ELF-1 (cell line): Measurements from ENCODE around the gene ASIC2.

Experiments
- DNase-seq: peaks from one replicate; pipeline ENCODE4 v3.0.0-alpha.2; 2016; ENCODE audit warnings: low read depth, low spot score

Gene ASIC2

DNA sequence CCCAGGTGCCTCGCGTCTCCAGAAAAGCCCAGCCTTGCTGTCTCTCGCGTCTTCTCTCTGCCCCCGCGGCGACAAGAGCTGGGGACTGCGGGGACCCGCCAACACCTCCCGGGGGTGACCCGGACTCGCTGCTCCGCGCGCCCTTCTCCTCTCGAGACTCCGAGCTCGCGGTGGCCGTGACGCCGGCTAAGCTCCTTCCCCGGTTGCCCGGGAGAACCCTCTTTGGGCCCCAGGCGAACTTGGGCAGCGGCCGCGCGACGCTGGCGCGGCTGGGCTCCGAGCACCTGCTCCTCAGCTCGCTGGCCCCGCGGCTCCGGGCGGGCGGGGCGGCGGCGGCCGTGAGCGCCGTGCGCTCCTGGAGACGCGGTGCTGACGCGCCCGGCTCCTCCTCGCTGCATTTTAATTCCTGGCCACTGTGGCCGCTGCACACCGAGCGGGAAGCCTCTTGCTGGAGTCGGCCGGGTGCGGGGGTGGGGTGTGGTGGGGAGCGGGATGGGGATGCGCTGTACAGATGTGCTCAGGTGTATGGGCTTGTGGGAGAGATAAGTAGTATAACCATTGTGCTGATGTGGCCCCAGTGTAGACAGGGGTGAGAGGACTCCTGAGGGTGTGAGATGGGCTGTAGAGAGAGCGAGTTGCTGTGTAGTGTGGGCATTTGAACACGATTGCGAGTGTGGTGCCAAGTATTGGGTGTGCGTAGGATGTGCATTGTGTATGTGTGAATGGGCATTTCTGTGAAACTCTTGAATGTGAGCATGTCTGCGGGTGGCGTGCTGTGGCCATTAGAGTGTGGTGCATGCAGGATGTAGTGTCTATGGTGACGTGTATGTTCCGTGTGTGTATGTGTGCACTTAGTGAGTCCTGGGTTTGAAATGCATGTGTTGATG is at the start of gene ASIC2:
Gene ASIC2, minus strand, starts transcription at position 315 of the 887 bp plus-strand sequence.
- DNase-seq, result peak; percentile 71

DNA sequence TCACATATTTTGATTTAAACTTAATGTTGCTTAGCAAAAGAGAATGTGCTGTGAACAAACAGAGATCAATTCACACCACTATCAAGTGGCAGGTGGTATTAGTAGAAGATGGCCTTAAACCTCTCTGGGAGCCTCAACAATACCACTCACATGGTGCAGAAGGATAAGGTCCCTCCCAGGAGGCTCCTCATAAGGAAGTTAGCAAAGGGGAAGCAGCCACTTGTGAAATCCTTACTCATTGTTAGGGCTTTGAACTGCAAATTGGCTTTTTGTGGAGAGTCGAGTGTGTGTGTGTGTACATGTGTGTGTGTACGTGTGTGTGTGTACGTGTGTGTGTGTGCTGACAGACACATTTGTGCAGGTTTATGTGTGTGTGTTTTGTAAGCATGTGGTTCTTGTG is 48.9 kb upstream of the ASIC2 start:
- DNase-seq, result no peak

DNA sequence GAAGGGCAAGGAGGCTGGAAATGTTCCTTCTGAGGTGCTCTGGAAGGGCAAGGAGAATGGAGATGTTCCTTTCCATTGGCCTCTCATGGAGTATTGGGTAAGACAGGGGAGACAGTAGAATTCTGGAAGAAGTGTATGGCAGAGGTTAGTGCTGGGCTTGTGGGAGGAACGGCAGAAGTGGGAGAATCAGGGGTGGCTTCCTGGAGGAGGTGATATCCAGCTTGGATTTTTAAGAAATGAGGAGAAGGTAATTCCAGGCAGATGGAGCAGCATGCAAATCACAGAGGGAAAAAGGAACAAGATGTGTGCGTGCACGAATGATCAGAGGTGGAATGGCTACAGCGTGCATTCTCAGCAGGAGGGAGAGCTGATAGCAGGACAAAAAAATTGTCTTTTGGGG is 45.1 kb upstream of the ASIC2 start:
- DNase-seq, result no peak

DNA sequence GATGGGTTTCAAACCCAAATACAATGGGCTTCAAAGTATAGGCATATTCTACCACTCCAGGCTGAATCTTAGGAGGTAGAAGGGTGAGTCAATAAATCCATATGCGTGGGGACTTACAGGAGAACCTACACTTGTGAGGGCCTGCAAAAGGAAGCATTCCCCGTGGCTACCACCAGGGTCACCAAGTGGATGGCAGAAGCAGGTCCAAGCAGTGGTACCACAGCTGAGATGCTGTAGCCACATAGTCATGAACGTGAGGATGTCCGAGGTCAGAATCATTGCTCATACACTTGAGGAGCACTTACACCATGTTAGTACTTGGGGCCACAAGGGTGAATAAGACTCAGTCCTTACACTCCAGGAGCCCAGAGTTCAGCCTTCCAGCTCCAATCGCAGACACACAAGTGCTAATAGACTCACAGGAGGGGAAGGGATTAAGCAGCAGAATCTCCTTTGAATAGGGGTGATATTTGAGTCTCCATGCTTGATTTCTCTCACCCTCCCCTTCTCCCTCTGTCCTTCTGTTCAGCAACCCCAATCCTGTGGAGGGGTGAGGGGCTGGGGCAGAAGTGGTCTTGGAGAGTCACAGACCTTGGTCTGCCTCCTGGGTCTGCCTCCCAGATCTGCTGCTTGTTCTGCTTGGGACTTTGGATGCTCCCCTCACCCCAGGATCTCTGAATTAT is 42.5 kb upstream of the ASIC2 start:
- DNase-seq, result no peak

DNA sequence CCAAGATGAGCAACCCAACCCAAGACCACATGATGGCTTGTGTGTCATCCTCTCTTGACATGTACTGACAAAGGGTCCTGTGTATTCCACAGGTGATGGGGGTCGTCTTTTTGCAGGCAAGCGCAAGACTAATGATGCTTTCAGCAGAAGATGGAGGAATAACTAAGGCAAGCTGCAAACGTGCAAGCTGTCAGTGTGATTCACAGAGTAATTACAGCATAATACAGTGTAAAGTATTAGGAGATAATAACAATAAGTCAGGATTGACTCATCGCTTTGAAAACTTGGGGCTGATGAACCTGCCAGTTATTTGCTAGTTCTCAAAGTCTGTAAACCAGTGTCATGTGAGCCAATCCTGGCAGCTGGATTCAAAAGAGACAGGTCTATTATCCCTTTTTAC is 41.6 kb upstream of the ASIC2 start:
- no peak for DNase-seq

DNA sequence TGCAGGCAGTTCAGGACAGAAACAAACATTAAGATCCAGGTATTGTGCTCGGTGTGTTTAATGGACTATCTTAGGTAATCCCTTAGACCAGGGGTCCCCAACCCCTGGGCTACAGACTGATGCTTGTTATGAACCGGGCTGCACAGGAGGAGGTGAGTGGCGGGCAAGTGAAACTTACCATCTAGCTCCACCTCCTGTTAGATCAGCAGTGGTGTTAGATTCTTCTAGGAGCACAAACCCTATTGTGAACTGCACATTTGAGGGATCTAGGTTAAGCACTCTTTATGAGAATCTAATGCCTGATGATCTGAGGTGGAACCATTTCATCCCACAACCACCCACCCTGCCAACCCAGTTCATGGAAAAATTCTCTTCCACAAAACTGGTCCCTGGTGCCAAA is 37.8 kb upstream of the ASIC2 start:
- DNase-seq, result no peak

DNA sequence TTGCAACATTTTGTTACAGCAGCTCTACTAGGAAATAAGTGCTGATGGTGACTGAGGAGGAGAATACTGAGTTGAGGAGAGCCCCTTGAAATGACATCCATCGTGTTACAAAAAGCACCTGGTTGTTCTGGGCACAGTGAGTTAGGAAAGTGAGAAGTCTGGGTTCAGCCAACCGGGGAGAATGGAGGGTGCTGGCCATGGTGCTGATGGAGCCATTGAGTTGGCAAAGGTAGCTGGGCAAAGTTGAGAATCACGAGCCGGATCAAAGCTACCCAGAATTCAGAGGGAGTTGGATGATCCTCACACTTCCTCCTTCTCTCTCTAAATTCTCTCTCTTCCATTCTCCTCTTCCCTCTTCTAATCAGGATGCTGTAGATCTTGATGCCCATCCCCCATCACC is 35.0 kb upstream of the ASIC2 start:
- peak; percentile 37 for DNase-seq

DNA sequence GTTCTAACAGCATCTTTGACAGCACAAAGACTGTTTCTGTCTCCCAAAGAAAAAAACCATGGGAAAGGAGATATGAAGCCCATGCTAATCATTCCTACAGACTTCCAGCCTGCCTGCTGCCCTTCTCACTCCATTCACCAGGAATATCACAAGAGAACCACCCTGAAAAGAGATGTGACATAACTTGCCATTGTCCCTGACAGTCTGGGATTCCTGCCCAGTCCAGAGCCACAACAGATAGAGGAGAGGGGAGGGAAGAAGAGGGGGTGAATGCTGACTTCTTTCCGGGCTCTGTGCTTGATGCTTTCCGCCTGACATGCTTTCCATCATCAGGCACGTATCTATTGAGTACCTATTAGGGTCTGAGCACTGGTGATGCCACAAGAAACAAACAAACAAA is 31.6 kb upstream of the ASIC2 start:
- DNase-seq, result no peak

DNA sequence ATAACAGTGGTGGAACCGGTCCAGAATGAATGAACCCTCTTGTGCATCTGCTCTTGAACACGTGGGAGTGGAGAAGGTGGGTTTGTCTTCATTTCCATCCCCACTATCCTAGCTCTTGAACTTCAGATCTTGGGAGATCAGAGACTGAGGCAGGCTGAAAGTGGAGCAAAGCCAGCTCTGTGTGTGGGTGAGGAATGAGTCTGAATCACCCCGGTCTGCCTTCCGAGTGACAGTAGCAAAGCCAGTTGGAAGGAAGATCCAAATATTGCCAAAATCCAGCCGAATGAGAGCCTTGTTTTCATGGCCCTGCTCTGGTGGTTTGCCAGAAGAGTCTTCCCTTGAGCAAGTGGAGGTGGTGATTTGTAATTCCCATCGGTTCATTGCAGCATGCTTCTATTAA is 29.0 kb upstream of the ASIC2 start:
- no peak for DNase-seq

DNA sequence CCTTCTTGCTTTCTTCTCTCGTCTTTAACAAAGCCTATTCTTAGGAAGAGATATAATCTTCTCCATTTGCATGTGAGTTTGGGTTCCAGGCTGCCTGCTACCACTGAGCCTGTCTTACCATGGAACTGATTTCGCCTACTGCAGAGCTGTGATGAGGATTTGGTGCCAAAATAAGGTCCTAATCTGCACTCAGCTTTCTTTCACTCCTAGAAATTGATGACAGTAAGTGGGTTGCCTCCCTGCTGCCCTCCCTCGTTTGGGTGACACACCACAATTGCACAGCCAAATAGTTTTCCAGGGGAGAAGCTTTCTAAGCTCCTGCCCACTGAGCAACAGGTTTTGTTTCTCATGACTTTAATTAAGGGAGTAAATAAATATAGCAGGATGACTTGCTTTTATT is 25.1 kb upstream of the ASIC2 start:
- no peak for DNase-seq

DNA sequence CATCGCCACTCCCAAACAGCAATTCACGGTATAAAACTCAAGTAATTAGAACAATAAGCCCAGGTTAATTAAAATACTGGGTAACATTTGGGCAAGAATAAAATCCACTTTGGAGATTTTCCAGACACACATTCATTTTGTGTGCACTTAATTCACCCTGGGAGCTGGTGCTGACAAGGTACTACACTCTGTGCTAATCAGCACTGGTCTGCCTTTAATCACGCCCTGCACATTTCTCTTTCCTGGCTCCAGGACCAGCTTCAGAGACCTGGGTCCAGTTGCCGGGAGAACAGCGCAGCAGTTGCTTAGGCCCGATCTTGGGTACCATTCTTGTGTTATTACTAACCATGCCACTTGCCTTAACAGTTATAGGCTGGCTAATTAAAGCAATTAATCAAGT is 23.7 kb upstream of the ASIC2 start:
- DNase-seq, result no peak

DNA sequence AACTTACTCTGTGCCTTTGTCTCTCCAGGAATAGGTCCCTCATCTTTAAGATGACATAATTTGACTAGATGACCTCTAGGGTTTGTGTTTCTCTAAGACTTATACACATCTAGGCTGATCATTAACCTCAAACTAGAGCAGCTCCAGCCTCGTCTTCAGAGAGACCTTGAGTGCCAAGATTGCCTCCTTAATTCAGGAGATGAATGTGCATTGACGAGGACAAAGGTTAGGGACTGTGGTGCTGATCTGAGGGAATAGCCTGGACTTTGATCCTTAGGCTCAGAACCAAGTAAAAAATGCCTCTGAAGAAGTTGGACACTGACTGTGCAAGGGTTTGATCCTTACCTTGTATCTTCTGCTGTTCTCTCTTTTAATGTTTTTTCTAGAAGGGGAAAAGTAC is 17.2 kb upstream of the ASIC2 start:
- no peak for DNase-seq

DNA sequence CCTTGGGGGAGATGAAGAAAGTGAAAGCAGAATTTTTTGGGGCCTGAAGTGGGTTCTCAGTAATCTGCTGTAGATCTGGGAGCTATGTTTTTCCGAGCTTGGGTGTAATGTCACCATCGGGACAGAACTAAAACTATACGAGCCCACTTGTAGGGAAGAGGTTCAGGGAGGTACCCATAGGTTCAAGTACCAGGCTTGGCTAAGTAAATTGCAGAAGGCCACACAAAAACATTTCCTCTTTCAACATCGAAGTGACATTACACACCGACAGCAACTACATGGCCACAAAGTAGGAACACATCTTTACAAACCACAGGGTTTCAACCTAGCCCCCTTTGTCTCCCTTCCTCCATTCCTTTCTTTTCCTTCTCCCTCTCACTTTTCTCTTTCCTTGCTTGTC is 10.2 kb upstream of the ASIC2 start:
- DNase-seq, result no peak

DNA sequence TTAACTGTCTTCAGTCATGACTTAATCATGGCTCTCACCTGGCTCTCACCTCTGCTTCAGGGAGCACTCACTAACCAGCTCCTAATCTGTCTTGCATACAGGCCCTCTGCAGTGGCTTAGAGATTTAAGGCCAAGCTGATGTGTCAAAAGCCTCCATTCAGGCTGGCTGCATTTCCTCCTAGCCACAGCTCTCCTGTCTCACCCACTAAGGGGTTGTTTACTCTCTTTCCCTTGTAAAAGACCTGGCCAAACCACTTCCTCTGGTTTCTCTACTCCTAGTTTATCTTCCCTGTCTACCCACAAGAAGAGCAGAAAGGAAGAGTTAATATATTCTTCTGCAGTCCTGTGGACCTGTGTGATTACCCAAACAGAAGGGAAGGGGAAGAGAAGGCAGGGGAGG is 9.3 kb upstream of the ASIC2 start:
- no peak for DNase-seq

DNA sequence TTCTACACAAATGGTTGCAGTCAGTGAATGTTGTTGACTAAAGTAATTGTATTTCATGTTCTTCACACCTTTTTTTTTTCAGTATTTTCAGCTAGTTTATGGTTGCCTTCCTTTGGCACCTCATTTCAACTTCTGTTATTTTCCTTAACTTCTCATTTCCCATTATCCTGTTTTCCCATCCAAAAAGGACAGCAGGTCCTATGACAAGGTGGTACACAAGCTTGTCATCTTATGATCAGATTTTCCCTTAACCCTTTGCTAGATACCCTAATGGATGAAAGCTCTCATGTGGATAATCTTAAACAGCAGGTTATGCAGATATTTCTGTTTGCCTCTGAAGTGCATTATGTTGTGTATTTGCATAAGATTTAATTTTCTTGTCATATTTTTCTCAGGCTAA is 7.1 kb upstream of the ASIC2 start:
- DNase-seq, result no peak

DNA sequence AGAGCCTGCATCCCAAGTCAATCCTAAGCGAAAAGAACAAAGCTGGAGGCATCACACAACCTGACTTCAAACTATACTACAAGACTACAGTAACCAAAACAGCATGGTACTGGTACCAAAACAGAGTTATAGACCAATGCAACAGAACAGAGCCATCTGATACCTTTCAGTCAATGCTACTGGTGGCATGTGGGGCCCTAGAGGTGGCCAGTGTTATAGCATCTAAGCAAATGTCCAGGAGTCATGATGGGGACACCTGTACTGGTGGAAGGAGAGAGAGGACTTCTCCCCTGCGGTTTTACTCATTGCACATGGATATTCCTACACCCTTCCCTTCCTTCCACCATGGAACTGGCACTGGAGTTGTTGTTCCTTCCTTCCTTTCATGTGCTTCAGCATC is 6.0 kb upstream of the ASIC2 start:
- no peak for DNase-seq

DNA sequence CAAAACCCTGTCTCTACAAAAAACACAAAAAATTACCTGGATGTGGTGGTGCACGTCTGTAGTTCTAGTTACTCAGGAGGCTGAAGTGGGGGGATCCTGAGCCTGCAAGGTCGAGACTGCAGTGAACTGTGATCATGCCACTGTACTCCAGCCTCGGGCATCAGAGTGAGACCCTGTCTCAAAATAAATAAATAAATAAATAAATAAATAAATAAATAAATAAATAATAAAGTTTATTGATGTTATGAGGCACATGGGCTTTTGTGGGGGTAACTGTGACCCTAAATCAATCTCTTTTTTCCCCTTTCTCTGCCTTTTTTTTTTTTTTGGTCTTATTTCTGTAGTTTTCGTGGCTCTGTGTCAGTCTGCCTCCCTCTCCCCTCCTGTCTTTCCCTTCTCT is 4.5 kb upstream of the ASIC2 start:
- no peak for DNase-seq

DNA sequence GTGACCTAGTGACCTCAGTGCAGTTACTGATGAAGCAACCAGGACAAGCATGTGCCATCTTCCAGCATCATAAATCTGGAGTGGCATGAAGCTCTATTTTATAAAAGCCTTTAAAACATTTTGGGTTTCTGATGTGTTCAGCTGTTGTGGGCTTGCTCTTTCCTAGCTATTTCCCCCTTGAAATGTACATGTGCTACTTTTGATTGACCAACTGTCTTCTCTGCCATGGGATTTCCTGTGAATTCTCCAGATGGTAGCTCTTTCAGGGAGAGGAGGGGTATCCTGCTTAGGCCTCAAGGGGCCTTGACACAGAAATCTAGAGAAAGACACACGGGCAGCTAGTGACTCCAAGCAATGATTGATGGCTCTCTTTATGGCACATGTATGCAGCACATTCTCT is 1.9 kb upstream of the ASIC2 start:
- no peak for DNase-seq

DNA sequence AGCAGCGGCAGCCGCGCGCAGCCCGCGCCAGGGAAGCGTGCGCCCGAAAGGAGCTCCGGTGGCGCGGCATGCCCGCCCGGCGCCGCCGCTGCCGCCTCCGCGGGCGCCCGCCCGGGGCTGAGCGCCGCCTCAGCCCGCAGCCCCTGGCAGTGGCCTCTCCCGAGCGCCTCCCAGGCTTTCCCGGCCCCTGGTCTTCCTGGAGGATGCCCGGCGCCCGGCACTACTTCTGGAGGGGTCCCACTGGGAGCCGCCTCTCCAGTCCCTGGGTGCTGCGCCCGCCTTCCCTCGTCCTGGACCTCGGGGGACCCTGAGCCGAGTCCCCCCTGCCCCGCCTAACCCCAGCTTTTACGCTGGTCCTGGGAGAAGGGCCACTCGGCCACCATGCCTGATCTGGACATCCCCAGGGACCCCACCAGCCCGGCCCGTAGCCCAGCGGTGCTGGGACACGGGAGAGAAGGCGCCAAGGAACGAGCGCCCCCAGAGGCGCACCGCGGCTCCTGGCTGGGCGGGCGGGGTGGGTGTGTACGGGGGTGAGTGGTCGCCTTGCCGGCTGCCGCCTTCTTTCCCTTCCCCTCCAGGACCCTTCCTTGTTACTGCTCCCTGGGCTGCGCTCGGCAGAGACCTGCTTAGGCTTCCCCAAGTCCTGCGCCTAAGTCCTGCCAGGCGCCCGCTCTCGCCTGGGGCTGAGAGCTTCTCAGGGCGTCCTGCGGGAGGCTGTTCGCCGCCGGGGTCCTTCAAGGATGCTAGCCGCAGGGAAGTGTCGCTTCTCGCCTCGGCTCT is 704 bp downstream of the ASIC2 start:
- peak; percentile 61 for DNase-seq

DNA sequence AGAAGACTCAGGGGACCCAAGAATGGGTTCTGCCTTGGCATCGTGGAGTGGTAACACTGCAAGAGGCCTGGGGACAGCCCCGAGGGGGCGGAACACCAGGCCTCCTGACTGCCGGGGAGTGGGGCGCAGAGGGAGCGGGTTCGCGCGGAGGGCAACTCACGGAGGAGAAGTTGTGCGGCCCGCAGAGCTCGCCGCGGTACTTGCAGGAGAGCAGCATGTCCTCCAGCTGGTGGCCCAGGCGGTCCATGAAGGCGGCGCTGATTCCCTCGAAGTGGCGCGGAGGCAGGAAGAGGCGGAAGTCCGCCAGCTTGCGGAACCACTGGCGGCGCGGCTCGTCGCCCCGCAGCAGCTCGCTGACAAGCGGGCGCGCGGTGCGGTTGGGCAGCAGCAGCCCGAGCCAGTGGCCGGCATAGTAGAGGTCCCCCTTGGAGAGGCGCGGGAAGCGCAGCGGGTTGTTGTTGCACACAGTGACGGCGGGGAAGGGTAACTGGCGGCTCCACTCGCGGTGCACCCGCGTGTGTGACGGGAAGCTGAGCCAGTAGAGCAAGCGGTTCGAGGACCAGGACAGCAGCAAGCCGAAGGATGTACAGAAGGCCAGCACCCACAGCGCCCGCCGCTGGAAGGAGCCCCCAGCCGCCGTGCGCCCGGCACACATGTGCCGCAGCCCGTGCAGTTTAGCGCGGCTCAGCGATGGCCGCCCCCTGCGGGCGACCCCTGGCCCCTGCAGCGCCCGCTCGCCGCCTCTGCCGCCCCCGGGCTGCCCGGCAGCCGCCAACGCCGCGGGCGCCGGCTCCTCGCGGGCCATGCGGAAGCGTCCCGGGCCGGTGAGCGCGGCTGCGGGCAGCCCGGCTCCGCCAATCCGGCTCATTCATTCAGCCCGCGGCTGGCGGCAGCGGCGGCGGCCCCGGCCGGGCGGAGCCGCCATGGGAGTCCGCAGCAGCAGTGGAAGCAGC is 1.6 kb downstream of the ASIC2 start:
- DNase-seq, result peak; percentile 65

DNA sequence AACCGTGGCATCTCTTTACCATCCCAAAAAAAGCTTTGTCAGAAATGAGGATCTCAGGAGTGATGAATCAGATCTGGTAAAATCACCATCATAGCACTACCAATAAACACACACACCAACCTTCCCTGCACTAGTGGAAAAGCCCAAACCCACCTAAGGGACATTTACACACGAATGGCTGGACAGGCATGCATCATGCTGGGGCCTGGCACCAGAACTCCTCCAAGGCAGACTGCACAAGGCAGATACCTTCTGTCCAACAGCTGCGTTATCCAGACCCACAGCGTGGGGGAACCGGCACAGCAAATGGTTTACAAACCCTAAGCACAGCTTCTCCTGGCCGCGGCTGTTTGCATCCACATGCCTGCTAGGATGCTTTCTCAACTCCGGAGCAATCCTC is 2.8 kb downstream of the ASIC2 start:
- no peak for DNase-seq
